ENCODE results near the gene NR1H4.
A peak's percentile ranks its signal among the peaks of the same experiment; 100 is the strongest.
"Not testable (repeated sequence)": the region's sequence is repeated elsewhere in the genome, so short reads cannot be mapped to it uniquely, and the experiment has no call there.

NR1H4 gene

DNA sequence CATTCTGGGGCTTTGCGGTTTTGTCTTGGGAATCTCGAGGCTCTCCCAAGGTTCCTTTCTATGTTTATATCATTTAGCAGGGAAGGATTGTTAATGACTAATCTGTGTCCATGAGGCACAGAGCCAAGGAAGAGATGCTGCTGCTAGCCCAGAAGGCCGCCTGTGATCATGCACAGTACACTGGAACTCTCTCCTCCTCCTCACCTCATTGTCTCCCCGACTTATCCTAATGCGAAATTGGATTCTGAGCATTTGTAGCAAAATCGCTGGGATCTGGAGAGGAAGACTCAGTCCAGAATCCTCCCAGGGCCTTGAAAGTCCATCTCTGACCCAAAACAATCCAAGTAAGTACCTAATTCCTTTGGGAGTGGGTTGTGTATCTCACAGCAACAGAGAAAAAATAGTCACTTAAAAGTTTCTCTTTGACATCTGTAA lies at the start of gene NR1H4:
NR1H4 (plus strand) TSS at position 151 of the 435 bp plus-strand sequence. CDS start 19,458 bp downstream, outside the sequence.
- DNase-seq = no peak

DNA sequence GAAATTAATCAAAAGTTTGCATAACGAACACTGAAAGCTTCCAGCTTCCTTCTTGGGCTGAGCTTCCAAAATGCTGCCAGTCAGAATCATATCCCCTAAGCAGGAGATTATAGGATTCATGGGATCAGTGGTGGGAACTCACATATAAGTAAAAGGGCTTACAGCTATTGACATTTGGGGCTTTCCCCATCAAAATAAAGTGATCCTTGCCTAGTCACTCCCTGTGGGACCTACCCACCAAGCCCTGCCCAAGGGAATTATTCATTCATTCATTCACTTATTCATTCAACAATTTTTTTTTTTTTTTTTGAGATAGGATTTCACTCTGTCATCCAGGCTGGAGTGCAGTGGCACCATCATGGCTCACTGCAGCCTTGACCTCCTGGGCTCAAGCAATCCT lies 47.5 kb upstream of the NR1H4 start:
- no peak for DNase-seq

DNA sequence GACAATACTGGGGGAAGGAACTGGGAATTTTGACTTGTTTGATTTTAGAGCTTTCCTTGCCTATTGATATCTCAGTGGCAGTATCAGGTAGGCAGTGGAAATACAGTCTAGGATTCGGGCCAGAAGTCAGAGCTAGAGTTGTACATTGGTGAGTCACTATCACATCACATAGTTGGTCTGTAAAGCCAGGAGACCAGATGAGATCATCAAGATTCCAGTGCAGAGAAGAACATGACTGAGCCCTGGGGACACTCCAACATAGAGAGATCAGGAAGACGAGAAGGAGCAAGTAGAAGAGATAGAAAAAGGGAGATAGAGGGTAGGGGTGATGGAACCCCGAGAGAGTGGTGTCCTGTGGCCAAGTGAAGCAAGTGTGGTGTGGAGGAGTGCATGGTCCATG lies 46.6 kb upstream of the NR1H4 start:
- no peak for DNase-seq

DNA sequence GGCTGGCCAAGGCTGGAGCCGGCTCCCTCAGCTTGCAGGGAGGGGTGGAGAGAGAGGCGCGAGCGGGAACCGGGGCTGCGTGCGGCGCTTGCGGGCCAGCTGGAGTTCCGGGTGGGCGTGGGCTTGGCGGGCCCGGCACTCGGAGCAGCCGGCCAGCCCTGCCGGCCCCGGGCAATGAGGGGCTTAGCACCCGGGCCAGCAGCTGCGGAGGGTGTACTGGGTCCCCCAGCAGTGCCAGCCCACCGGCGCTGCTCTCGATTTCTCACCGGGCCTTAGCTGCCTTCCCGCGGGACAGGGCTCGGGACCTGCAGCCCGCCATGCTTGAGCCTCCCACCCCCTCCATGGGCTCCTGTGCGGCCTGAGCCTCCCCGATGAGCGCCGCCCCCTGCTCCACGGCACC lies 43.4 kb upstream of the NR1H4 start:
- not testable (repeated sequence) for DNase-seq

DNA sequence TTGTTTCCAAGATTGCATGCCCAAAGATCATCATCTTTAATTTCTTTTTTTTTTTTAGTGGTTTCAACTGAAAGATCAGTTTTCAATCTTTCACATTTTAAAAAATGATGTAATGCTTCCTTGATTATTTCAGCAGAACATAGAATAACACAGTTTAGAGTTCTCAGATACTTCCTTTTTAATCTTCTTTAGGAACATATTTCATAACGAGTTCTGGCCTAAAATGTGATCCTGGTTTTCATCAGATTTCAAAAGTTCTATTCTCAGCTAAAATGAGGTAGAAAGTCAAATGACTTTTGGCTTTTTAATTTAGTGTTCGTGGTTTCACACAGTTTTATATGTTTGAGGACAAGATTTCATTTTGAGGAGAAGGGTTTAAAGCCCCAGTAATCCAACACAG lies 40.0 kb upstream of the NR1H4 start:
- no peak for DNase-seq

DNA sequence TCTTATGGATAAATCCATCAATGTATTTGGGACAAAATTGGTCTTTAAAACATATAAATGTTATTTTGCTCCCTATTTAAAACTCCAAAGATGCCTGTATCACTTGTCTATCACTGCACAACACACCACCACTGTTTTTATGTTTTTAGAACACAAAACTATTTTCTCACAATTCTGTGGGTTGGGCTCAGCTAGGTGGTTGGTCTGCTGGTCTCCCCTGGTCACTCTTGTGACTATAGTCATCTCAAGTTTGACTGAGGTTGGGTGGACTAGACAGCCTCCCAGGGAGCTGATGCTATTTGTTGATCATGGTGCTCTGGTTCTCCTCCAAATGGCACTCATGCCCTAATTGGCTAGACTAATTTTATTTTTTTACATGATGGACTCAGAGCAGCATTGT lies 39.5 kb upstream of the NR1H4 start:
- no peak for DNase-seq

DNA sequence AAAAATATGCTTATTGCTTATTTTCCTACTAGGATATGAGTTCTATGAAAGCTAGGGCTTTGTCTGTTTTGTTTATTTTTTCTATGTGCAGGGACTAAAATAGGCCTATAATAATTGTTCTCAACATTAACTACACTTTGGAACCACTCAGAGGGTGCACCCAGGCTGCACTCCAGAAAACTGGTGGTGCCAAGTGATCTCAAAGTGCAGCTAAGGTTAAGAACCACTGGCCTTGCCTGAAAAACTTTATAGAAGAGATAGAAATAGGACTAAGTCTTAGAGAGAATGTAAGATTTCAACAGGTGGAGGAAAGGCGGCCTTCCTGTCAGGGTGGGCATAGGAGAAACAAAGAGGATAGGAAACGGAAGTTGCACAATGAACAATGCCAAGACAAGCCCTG lies 37.7 kb upstream of the NR1H4 start:
- no peak for DNase-seq

DNA sequence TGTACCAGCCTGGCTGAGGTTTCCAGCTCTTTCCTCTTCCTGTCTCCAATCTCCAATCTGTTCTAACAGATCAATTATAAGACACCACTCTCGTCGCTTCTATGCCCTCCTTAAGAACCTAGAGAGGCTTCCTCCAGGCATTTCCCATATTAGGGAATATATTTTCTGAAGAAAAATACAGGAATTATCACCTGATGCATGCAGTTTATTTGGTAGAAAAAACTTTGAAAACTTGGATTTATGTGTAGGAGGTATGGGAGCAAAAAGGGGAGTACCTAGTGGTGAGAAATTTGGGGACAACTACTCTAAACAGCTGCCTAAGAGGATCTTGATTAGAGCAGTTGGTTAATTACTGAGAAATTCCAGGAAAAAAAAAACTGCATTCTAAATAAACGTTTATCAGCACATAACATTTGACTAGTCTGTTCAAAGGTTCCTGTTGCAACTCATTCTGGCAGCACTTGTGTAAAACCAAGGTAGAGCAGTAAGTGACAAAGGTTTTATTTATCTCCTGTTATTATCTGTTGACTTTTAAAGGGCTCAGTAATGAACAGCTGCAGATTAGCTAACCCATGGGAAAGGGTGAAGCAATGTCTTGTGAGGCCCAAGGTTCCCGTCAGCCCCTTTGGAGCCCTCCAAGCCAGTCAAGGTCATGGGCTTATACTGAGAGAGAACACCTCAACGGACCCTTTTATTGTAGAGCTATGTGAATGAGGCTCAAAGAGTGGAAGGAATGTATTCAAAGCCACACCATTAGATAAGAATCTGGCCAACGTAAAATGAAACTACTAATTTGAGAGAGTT lies 36.4 kb upstream of the NR1H4 start:
- no peak for DNase-seq

DNA sequence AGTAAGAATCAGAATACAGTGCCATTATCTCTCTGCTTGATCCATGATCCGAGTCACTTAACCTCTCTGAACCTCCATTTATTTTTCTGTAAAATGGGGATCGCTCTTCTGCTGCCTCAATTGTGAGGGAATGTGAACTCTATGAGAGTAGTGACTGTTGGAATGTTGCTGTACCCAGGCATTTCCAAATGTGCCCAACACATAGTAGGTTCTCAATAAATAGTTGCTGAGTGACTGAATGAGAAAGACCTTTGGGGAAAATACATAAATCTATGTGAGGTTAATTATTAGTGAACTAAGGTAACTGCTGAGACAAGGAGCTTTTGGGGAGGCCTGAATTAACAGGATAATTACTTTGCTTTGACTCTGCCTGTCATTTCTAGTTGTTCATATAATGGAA lies 33.9 kb upstream of the NR1H4 start:
- no peak for DNase-seq

DNA sequence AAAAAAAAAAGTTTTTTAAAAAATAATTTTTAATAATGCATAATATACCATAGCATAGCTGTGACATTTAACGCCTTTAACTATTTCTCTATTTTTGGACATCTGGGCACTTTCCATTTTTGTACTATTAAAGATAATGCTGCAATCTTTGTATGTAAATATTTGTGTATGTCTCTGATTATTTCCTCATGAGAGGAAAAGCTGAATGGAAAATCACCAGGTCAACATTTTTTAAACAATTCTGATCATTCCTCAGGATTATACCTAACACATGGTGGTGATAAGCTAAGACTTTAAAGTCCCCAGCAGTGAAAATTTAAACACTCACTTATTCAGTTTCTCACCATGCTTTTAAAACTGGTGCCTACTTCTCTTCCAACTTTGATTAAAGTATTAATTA lies 31.3 kb upstream of the NR1H4 start:
- DNase-seq = no peak

DNA sequence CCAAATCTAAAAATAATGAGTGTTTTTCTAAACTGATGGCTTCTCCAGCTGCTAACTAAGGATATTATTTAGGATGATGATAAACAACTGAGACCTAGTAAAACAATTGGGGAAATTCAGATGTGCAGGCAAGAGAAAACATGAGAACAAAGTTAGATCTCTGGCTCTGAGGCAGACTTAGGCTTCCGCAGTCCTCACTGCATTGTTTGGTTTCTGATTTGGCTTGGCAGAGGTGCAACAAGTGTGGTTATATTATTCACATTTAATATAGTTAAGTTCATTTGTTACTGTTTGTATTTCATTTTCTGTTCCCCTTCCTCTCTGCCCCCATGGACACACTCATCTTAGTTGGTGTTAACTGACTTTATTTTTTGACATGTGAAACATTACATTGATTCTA lies 30.2 kb upstream of the NR1H4 start:
- no peak for DNase-seq

DNA sequence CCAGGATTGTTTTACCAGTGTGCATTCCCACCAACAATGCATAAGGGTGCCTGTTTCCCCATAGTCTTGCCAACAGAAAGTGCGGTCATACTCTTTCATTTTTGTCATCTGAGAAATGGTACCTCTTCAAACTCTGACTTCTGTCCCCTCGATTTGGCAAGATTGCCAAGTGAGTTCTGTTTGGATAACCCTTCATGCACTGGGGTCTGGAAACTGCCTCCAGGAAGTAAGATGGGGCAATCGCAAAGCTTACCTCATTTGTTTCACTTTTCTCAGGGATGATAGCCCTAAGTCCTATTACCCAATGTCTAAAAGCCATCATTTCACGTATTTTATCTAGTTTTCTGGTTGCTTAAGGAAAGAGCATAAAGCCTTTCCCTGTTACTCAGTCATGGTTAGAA lies 28.6 kb upstream of the NR1H4 start:
- no peak for DNase-seq

DNA sequence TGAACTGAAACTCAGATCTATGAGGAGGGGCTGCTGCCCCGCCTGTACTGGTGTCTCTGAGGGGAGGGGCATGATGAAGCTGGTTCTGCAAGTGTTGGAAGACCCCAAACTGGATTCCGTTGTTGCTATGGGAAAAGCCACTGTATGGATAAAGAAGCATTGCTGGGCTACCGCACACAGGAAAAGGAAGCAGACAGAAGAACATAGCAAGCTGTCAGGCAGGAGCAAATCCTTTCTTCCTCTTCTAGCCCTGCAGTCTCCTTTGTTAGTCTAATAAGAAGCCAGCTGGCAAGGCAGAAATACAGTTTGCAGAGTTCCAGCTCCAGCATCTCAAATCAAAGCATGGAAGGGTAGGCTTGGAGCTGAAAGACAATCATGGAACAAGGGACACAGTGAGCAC lies 26.3 kb upstream of the NR1H4 start:
- DNase-seq = peak; percentile 53 to 57

DNA sequence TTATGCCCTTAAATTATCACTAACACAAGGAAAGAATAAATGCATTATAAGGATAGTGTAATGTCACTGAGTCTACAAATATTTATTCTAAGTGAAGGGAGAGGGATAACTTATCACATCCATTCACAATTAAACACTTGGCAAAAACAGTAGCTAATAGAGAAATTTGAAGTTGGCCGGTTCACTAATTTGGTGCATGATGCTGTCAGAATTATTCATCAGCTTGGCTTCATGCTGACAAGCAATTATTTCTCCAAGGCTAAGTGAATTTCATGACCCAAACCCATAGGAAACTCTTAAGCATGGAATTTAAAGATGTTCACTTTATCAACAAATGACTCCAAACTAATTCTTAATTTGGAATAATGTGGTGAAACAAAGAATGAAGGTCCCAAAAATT lies 25.0 kb upstream of the NR1H4 start:
- no peak for DNase-seq

DNA sequence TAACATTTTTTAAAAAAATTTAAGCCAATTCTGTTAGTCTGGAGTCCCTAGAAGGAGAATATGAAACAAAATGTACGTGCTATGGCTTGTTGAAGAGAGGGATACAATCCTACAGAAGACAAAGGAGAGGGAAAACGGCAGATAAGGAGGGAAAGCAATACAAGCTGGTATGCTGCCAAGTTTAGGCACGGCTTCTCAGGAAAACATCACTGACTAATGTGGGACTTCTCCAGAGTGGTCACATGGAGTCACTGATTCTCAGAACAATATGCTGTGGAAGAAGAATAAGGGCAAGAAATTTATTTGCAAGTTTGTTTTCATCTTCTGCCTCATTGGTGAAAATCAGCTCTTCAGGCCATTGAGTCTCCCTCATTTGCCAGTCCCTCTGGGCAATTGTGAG lies 22.9 kb upstream of the NR1H4 start:
- DNase-seq = no peak

DNA sequence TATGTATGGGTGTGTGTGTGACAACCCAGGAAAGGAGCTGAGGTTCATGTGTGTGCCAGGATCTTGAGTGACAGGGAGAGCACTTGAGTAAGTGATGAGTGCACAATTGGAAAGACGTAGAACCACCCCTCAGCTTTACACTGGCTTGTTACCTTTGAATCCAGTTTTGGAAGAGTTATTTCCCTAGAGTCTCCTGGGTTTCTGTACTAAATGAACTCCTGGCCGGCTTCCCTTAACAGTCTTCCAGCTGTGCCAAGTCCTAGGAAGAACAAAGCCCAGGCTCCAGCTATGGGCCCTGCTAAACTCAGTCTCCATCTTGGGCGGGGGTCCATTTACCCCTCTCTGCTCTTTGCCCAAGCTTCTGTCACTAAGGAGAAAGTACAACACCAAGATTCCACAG lies 19.7 kb upstream of the NR1H4 start:
- DNase-seq = no peak

DNA sequence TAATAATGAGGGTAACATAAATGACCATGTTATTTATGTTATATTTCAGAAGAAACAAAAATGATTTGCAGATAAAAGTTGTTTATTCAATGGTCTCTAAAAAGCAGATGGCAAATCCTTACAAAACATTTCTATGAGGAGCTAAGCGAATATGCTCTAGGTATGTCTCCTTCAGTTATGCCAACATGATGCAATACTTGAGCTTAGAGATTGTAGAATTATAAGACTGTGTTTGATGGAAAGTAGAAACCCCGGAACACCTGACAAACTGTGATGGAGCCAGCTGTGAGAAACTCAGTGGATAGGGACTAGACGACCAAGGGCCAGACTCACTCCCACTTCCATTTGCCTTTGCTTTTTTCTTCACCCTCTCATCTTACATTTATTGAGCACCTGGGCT lies 17.8 kb upstream of the NR1H4 start:
- DNase-seq = no peak

DNA sequence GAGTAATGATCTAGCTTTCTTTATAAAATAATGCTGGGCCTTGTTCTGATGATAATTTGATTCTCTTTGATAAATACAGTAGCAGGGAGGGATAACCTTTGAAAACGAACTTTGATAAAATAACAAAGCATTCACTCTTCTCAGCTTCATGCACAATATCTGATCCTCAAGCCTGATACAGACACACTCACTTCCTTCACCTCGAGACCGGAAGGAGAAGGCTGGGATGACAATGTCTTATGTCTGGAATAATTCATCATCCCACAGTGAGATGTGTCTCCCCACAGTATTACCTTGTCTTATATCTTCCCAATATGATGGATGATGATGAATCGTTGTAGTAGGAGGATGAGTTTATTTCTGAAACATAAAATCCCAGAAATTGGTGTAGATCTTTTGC lies 15.5 kb upstream of the NR1H4 start:
- DNase-seq = no peak

DNA sequence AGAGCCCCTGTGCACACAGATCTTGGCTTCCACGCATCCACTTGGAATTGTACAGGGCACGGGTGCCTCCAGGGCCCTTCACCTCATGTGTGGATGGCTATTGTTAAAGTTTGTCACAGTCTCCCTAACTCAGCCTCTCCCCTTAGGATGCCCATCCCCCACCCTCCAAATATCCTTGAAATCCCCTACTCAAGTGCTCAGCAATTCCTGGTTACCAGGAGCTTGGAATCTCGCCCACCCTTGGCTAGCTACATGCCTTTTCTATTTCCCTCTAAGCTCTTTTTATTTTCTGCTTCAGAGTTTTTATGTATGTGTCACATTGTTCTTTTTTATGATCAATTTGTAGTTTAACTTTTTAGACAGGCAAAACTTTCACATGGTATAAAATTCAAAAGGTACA lies 13.0 kb upstream of the NR1H4 start:
- DNase-seq = no peak

DNA sequence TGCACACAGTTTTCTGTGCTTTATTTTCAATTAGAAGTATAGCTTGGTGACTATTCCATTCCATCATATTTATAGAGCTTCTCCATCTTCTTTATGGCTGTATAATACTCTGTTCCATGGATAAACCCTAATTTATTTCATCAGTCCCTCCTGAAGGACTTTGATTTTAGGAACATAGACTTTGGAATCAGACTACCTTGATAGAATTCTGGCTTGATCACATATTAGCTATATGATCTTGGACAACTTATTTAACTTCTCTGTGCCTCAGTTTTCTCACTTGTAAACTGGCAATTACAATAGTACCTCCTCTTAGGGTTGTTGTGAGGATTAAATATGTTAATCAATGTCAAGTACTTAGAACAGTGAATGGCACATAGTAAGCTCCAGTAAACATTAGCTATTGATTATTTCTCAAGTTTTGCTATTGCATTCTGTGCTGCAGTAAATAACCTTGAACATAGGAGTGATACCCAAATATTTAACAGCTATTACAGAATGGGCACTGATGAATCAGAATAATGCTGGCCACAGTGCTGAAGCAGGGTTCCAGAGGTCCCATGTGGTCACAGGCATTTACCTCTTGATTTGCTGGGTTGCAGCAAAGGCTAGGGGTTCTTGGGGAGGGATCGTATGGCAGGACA lies 12.2 kb upstream of the NR1H4 start:
- DNase-seq = no peak

DNA sequence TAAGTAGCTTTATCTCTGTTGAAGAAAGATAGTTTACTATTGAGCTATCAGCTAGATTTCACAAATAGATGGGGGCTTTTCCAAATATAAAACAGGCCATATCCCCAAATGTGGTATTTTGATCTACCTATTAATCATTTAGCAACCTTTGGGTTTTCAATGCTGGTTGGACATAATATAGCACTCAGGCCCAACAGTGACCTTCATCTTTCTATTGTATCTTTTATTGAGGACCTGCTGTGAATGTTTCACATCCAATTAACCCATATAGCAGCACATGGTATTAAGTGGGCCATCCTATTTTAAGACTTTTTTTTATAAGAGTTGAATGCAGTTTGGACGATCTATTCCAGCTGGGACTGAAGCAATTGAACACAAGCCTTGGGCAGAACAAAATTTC lies 10.0 kb upstream of the NR1H4 start:
- no peak for DNase-seq

DNA sequence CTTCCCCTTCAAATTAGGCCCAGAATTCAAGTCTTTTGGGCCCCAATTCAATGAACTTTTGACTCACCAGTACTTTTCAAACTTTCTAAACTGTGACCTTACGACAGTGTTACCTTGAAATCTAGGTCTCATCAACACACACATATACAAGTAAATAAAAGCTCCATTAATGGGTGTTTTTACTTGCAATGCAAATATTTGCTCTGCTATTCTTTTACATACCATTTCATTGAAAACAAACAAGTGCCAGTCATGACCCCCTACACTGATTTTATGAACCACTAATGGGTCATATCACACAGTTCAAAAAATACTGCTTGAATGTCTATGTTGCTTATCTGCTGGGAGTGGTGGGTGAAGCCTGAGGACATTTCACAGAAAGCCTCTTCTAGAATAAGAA lies 9.1 kb upstream of the NR1H4 start:
- no peak for DNase-seq

DNA sequence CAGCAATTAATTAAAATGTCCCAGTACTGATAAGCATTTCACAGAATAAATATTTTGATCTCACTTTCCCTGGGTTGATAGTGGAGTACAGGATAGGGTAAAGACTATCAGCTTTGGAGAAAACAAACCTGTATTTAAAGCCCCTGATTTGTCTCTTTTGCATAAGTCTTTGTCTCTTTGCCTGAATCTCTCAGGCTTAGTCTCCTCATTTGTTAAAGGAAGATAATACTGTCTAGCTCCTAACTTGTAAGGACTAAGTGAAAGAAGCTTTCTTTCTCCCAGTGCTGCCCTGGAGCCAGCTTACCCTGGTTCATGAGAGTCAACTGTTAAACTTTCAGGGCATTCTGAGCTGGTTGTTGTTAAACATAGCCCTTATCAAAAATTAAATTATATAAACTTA lies 5.5 kb upstream of the NR1H4 start:
- no peak for DNase-seq

DNA sequence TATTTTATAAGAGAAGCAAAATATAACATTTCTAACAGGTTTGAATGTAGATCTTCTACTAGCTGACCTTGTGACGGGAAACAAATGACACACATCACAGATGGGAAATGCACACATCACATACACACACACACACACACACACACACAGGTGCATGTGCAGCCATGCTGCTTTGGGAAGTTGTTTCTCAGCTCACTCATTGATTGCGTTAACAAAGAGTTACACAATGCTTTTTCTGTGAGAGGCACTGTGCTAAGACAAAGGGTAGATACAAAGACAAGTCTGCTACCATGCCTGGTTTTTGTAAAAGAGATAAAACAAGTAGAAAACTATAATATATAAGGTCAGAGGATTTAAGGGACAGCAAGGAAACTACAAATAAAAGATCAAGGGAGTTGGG lies 1.3 kb upstream of the NR1H4 start:
- no peak for DNase-seq
